ENCODE data around the gene NEK10.
A peak's percentile ranks its signal among the peaks of the same experiment; 100 is the strongest.

Gene NEK10

GRCh38 chr3:27385504-27385903 is 16.3 kb upstream of the NEK10 start:
- DNase-seq (ENCODE audit: low read depth in 2 of 2), result no peak
- no peak overlapping the region for H3K4me3 ChIP-seq (replicated peaks in 1 of 2; ENCODE audit: low read depth in 2 of 2, low read length in 2 of 2)
- no peak for TF ChIP-seq CTCF (IDR thresholded peaks at IDR 0.05; ENCODE audit: low read depth, low read length)

GRCh38 chr3:27384191-27384590 is 15.0 kb upstream of the NEK10 start:
- H3K4me3 ChIP-seq (replicated peaks in 1 of 2; ENCODE audit: low read depth in 2 of 2, low read length in 2 of 2), result no peak overlapping the region
- no peak for DNase-seq (ENCODE audit: low read depth in 2 of 2)
- no peak for TF ChIP-seq CTCF (IDR thresholded peaks at IDR 0.05; ENCODE audit: low read depth, low read length)

DNA sequence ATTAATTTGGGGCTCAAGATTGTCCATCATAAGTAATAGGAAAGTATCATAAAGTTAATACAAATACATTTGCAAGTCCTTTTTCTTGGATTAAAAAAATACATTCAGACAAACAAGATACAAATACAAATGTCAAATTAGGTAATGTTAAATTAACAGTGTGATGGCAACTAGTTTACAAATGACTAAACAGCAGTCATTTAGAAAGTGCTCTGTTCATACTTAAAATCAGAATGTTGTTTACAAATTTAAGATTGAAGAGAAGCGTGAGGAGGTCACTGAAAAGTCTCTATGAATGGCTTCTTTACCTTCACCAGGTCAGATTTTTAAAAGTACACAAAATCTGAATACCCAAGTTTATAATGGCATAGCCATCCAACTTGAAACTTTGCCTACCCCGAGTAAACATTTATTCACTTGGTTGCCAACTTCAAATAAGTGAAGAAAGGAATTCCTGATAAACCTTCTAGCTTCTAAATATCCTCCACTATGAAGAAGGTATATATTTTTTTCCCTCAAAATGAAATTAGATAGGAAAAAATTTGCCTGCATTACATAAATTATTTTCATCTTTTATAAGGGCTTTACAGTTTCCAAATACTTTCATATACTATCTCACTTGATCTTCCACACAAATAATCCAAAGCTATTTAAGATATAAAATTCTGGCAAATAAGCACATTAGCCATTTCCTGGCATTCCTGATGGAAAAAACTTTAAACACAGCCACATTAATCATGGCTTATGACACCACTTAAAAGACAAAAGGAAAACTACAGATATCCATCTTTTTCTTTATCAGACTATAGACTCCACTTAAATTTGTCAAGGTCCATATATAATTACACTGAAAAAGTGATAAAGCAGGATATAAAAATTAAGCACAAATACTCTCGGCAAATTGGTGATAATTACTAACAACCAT is 11.5 kb upstream of the NEK10 start:
- TF ChIP-seq CTCF (IDR thresholded peaks at IDR 0.05; ENCODE audit: low read depth, low read length), result no peak
- DNase-seq (ENCODE audit: low read depth in 2 of 2), result peak in 1 of 2 donors; percentile 13
- no peak overlapping the region for H3K4me3 ChIP-seq (replicated peaks in 1 of 2; ENCODE audit: low read depth in 2 of 2, low read length in 2 of 2)

DNA sequence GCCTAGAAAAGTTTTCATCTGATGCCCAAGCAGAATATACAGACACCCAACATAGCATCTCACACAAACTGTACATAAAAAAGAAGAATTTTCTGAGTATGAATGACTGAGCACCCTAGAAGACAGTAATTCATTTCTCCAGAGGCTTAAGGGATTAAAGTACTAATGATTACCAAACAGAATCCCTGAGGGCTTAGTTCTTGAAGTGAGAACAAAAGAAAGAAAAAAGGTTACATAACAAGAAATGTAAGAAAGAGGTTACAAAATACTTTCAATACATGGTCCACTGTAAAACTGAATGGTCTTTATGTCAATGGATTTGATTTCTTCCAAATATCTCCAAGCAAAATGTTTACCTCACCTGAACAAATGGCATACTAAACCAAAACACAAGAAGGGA is 9.1 kb upstream of the NEK10 start:
- TF ChIP-seq CTCF (IDR thresholded peaks at IDR 0.05; ENCODE audit: low read depth, low read length), result no peak
- H3K4me3 ChIP-seq (replicated peaks in 1 of 2; ENCODE audit: low read depth in 2 of 2, low read length in 2 of 2), result no peak overlapping the region
- no peak for DNase-seq (ENCODE audit: low read depth in 2 of 2)

- no peak overlapping the region for H3K4me3 ChIP-seq (replicated peaks in 1 of 2; ENCODE audit: low read depth in 2 of 2, low read length in 2 of 2)
Measured at GRCh38 chr3:27376109-27376772, 7.1 kb upstream of the NEK10 start.

GRCh38 chr3:27366062-27366591 is 3.1 kb downstream of the NEK10 start:
- DNase-seq (ENCODE audit: low read depth in 2 of 2), result no peak
- H3K4me3 ChIP-seq (replicated peaks in 1 of 2; ENCODE audit: low read depth in 2 of 2, low read length in 2 of 2), result no peak overlapping the region
- TF ChIP-seq CTCF (IDR thresholded peaks at IDR 0.05; ENCODE audit: low read depth, low read length), result no peak

More at GRCh38 chr3:27376109-27376772, 7.1 kb upstream of the NEK10 start:
- no peak for TF ChIP-seq CTCF (IDR thresholded peaks at IDR 0.05; ENCODE audit: low read depth, low read length)
- no peak for DNase-seq (ENCODE audit: low read depth in 2 of 2)

Measured in cardiac fibroblast (primary cell).